ENCODE data around the gene CHRM4.

CHRM4 gene

GRCh38 chr11:46357483-46357936 is 34.1 kb downstream of the CHRM4 start:
- TF ChIP-seq CTCF (IDR thresholded peaks at IDR 0.05) (no peak), ZFX (IDR thresholded peaks at IDR 0.05; ENCODE audit: borderline replicate concordance) (no peak)
- H3K27ac ChIP-seq: no peak overlapping the region

GRCh38 chr11:46356924-46357482 is 34.6 kb downstream of the CHRM4 start:
- TF ChIP-seq CTCF (IDR thresholded peaks at IDR 0.05): no peak
- TF ChIP-seq ZFX (IDR thresholded peaks at IDR 0.05; ENCODE audit: borderline replicate concordance): no peak
- H3K27ac ChIP-seq: no peak overlapping the region

- TF ChIP-seq ZFX (IDR thresholded peaks at IDR 0.05; ENCODE audit: borderline replicate concordance) (no peak), CTCF (IDR thresholded peaks at IDR 0.05) (no peak)
- H3K27ac ChIP-seq: no peak overlapping the region
These were observed 37.9 kb downstream of the CHRM4 start for GRCh38 chr11:46353698-46354097.

GRCh38 chr11:46352063-46352841 is 39.3 kb downstream of the CHRM4 start:
- H3K27ac ChIP-seq: peak overlapping the region; percentile 68; the same call in 1 of the 2 replicates
- peak; percentile 81 for TF ChIP-seq CTCF (IDR thresholded peaks at IDR 0.05)
- TF ChIP-seq ZFX (IDR thresholded peaks at IDR 0.05; ENCODE audit: borderline replicate concordance): no peak

GRCh38 chr11:46351606-46352005 is 40.0 kb downstream of the CHRM4 start:
- peak overlapping the region; percentile 68 for H3K27ac ChIP-seq
- no peak for TF ChIP-seq ZFX (IDR thresholded peaks at IDR 0.05; ENCODE audit: borderline replicate concordance)
- TF ChIP-seq CTCF (IDR thresholded peaks at IDR 0.05): no peak

- peak overlapping the region; percentile 68 for H3K27ac ChIP-seq
- no peak for TF ChIP-seq CTCF (IDR thresholded peaks at IDR 0.05)
- no peak for TF ChIP-seq ZFX (IDR thresholded peaks at IDR 0.05; ENCODE audit: borderline replicate concordance)
These were observed 40.4 kb downstream of the CHRM4 start for GRCh38 chr11:46351148-46351547.

- peak overlapping the region; percentile 68 for H3K27ac ChIP-seq
- TF ChIP-seq CTCF (IDR thresholded peaks at IDR 0.05): no peak
These were observed 40.9 kb downstream of the CHRM4 start for GRCh38 chr11:46350695-46351094.

Data from 22Rv1 (cell line).